OCI-LY7 (cell line): ENCODE measurements around the gene CACNA1B. TPM values are rescaled to one million over a fixed set of nuclear protein-coding genes. Genes with fewer than 3 reads are reported as not detected.
A peak's percentile ranks its signal among the peaks of the same experiment; 100 is the strongest.

ENCODE experiments used
- BruUV-seq: library from RNA; stranded (reverse); fragments of 400-500 nt; replicated peaks from 2 replicates; lab custom pipeline; 2021; lab: Mats Ljungman, UMichigan
- CTCF ChIA-PET: fragments of 300-600 bp; sonication (Branson Sonifier 250); formaldehyde crosslinking; loops from one replicate; lab custom pipeline; 2022; ENCODE audit warnings: antibody characterized with exemption; ENCODE audit not compliant: unreplicated experiment; lab: Charles Lee
- POLR2A ChIA-PET: fragments of 300-600 bp; sonication (Branson Sonifier 250); formaldehyde crosslinking; loops from one replicate; lab custom pipeline; 2022; ENCODE audit warnings: antibody characterized with exemption; lab: Charles Lee
- DNase-seq: peaks from one replicate; pipeline ENCODE4 v3.0.0-alpha.2; 2015; ENCODE audit warnings: low spot score
- H2AFZ ChIP-seq: fragments of 200-600 bp; sonication (generic), shearing (Covaris generic); 2 replicates; pipeline ENCODE4 v1.6.1; 2014; ENCODE audit warnings: mild to moderate bottlenecking, antibody characterized with exemption, low read length, moderate library complexity
- H3K27ac ChIP-seq: fragments of 200-600 bp; sonication (generic); 2 replicates; pipeline ENCODE4 v1.5.1; 2014; ENCODE audit warnings: mixed run types, low read depth, mild to moderate bottlenecking, moderate library complexity, low read length, inconsistent platforms; ENCODE audit not compliant: poor library complexity, severe bottlenecking
- H3K36me3 ChIP-seq: fragments of 200-600 bp; sonication (generic); 2 replicates; pipeline ENCODE4 v1.6.1; 2014; ENCODE audit warnings: mild to moderate bottlenecking, antibody characterized with exemption, low read length, moderate library complexity, mixed read lengths; ENCODE audit not compliant: insufficient read depth
- H3K4me1 ChIP-seq: fragments of 200-600 bp; sonication (generic); 2 replicates; pipeline ENCODE4 v1.5.1; 2014; ENCODE audit warnings: mild to moderate bottlenecking, low read length; ENCODE audit not compliant: insufficient read depth, poor library complexity, severe bottlenecking
- H3K4me2 ChIP-seq: fragments of 200-600 bp; sonication (generic); 2 replicates; pipeline ENCODE4 v1.6.1; 2014; ENCODE audit warnings: mild to moderate bottlenecking, low read length
- H3K4me3 ChIP-seq: fragments of 200-600 bp; sonication (generic); 2 replicates; pipeline ENCODE4 v1.5.1; 2014; ENCODE audit warnings: mild to moderate bottlenecking, low read depth, low read length; ENCODE audit not compliant: poor library complexity, severe bottlenecking
- H3K79me2 ChIP-seq: fragments of 200-600 bp; sonication (generic); 2 replicates; pipeline ENCODE4 v1.6.1; 2016; ENCODE audit warnings: low read depth, mild to moderate bottlenecking, low read length, moderate library complexity, mixed read lengths; ENCODE audit not compliant: insufficient read depth
- H3K9me2 ChIP-seq: fragments of 200-600 bp; sonication (generic); 2 replicates; pipeline ENCODE4 v1.6.1; 2016; ENCODE audit warnings: mild to moderate bottlenecking, low read length, mixed read lengths; ENCODE audit not compliant: insufficient read depth
- H3K9me3 ChIP-seq: fragments of 200-600 bp; sonication (generic); 2 replicates; pipeline ENCODE4 v1.6.1; 2014; ENCODE audit warnings: mild to moderate bottlenecking, mixed run types, low read length, mixed read lengths
- H4K20me1 ChIP-seq: fragments of 200-600 bp; sonication (generic); 2 replicates; pipeline ENCODE4 v1.6.1; 2014; ENCODE audit warnings: mild to moderate bottlenecking, antibody characterized with exemption, low read length, moderate library complexity, mixed read lengths; ENCODE audit not compliant: insufficient read depth
- EZH2phosphoT487 ChIP-seq: fragments of 200-600 bp; sonication (generic); IDR thresholded peaks from 2 replicates; pipeline ENCODE4 v1.6.1; 2018; ENCODE audit warnings: low read depth, borderline replicate concordance, mild to moderate bottlenecking, mixed run types, antibody characterized with exemption, low read length, moderate library complexity, mixed read lengths
- intact Hi-C: fragments of 100-400 bp; cut with micrococcal nuclease; formaldehyde crosslinking; loops from one replicate; pipeline ENCODE4 v1.10.0; 2022; ENCODE audit not compliant: unreplicated experiment
- total RNA-seq, 2 experiments: library from RNA; depleted of rRNA in 1 of 2; stranded (reverse); fragments of >200 nt in 1 of 2; shearing (Covaris generic) in 1 of 2; gene quantifications; 2 replicates each; pipeline ENCODE4 v1.2.3, GENCODE V29; 2014 to 2022
- TF ChIP-seq, protein P1 (sequence below): fragments of 200-600 bp; sonication (generic); conservative IDR thresholded peaks from 2 replicates; pipeline ENCODE4 v1.5.1; 2014; ENCODE audit warnings: mild to moderate bottlenecking, antibody characterized with exemption, low read length, moderate library complexity, mixed read lengths

The CACNA1B gene
- total RNA-seq, 2 experiments from 2014 or later = not detected

DNA sequence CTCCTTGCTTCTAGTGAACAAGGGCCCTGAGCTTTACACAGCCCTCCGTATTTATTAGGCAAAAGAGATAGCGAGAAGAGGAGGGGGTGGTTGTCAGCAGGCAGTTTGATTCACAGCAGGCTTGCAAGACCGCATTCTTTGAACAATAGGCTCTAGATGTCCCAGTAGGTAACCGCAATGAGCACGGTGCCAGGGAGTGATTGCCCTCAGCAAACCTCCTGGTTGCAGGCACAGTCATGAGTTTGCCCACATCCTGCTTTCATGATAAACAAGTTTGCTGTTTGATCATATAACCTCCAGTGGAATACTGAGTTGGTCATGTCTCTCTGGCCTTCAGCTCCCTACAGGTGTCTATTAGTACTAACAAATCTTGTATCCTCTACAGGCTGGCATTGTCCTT, 66.1 kb downstream of the CACNA1B start:
- Histone ChIP-seq H3K79me2 (no peaks in the 10 kb centered on the region), H3K4me3 (no peak overlapping the region), H2AFZ (no peak overlapping the region), H3K36me3 (no peaks in the 10 kb centered on the region), H3K27ac (no peak overlapping the region), H3K9me2 (no peaks in the 10 kb centered on the region), H3K4me1 (no peaks in the 10 kb centered on the region), H4K20me1 (no peaks in the 10 kb centered on the region), H3K4me2 (no peak overlapping the region), H3K9me3 (peaks cover 23% of the 10 kb centered on the region; the same call in 1 of the 2 replicates)
- no TSS peak for BruUV-seq
- intact Hi-C loops = no loop called here
- no peak for DNase-seq
- POLR2A ChIA-PET = no interaction called here
- CTCF ChIA-PET = no interaction called here
- TF ChIP-seq, protein P1, sequence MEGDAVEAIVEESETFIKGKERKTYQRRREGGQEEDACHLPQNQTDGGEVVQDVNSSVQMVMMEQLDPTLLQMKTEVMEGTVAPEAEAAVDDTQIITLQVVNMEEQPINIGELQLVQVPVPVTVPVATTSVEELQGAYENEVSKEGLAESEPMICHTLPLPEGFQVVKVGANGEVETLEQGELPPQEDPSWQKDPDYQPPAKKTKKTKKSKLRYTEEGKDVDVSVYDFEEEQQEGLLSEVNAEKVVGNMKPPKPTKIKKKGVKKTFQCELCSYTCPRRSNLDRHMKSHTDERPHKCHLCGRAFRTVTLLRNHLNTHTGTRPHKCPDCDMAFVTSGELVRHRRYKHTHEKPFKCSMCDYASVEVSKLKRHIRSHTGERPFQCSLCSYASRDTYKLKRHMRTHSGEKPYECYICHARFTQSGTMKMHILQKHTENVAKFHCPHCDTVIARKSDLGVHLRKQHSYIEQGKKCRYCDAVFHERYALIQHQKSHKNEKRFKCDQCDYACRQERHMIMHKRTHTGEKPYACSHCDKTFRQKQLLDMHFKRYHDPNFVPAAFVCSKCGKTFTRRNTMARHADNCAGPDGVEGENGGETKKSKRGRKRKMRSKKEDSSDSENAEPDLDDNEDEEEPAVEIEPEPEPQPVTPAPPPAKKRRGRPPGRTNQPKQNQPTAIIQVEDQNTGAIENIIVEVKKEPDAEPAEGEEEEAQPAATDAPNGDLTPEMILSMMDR = no peak
- no peak for TF ChIP-seq EZH2phosphoT487

DNA sequence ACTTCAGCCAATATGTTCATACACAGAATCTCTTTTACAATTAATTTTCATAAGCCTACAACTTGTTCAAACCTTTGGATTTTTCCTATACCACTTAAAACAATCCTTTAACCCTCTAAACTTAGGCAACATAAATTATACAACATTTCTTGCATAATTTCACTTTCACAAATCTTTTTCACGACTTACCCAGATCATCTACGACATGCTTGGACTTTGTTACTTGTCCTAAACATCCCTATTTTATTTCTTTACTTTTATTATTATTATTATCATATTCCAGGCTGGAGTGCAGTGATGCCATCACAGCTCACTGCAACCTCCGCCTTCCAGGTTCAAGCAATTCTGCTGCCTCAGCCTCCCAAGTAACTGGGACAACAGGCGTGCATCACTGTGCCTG, 68.0 kb downstream of the CACNA1B start:
- Histone ChIP-seq H3K36me3 (no peaks in the 10 kb centered on the region), H3K4me1 (no peaks in the 10 kb centered on the region), H2AFZ (no peak overlapping the region), H4K20me1 (no peaks in the 10 kb centered on the region), H3K9me3 (peaks cover 23% of the 10 kb centered on the region; the same call in 1 of the 2 replicates), H3K79me2 (no peaks in the 10 kb centered on the region), H3K27ac (no peak overlapping the region), H3K4me3 (no peak overlapping the region), H3K4me2 (no peak overlapping the region), H3K9me2 (no peaks in the 10 kb centered on the region)
- peak; percentile 35 for DNase-seq
- ChIA-PET CTCF (no interaction called here), POLR2A (no interaction called here)
- BruUV-seq = no TSS peak
- TF ChIP-seq, protein P1 = no peak
- no peak for TF ChIP-seq EZH2phosphoT487
- intact Hi-C loops = no loop called here

GRCh38 chr9:137946993-137947392, 69.4 kb downstream of the CACNA1B start:
- Histone ChIP-seq H3K27ac (no peak overlapping the region), H3K4me3 (no peak overlapping the region), H4K20me1 (no peaks in the 10 kb centered on the region), H3K4me1 (no peaks in the 10 kb centered on the region), H3K36me3 (no peaks in the 10 kb centered on the region), H3K9me2 (no peaks in the 10 kb centered on the region), H3K4me2 (no peak overlapping the region), H3K79me2 (no peaks in the 10 kb centered on the region), H2AFZ (no peak overlapping the region), H3K9me3 (peaks cover 23% of the 10 kb centered on the region; the same call in 1 of the 2 replicates)
- no peak for TF ChIP-seq EZH2phosphoT487
- TF ChIP-seq, protein P1 = no peak
- CTCF ChIA-PET = no interaction called here
- POLR2A ChIA-PET = no interaction called here
- intact Hi-C loops = no loop called here
- BruUV-seq = no TSS peak
- no peak for DNase-seq
